ENCODE data around the gene WWOX. TPM values are rescaled to one million over a fixed set of nuclear protein-coding genes. Genes with fewer than 3 reads are reported as not detected.

The WWOX gene
- total RNA-seq, 6 experiments from 2014 or later: 13.0 to 24.3 (median 16.5) TPM

- no peak for DNase-seq
- 85% methylated on average over 4 of the region's 4 CpGs for WGBS (ENCODE audit: insufficient coverage, low coverage, low lambda C conversion rate, missing lambda C conversion rate)
- Histone ChIP-seq H3K9me3 (no peaks in the 10 kb centered on the region), H3K27ac (no peak overlapping the region), H3K4me1 (no peaks in the 10 kb centered on the region), H3K27me3 (no peaks in the 10 kb centered on the region), H3K36me3 (no peaks in the 10 kb centered on the region), H3K4me3 (no peak overlapping the region)
- no peak for TF ChIP-seq CTCF (IDR thresholded peaks at IDR 0.05)
- no peak for TF ChIP-seq POLR2A (IDR thresholded peaks at IDR 0.05)
- ATAC-seq: no peak
- intact Hi-C loops (cut with DNase I): no loop called here
These were observed 370.3 kb downstream of the WWOX start for GRCh38 chr16:78469787-78470186.

GRCh38 chr16:78473031-78473699 is 373.7 kb downstream of the WWOX start:
- H3K9me3 ChIP-seq: no peaks in the 10 kb centered on the region
- no peaks in the 10 kb centered on the region for H3K36me3 ChIP-seq
- WGBS (ENCODE audit: insufficient coverage, low coverage, low lambda C conversion rate, missing lambda C conversion rate): 29% methylated on average over 5 of the region's 11 CpGs
- intact Hi-C loops (cut with DNase I): no loop called here
- no peaks in the 10 kb centered on the region for H3K27me3 ChIP-seq
- DNase-seq (no peak), ATAC-seq (peak; percentile 55 to 82 (median 76))
- H3K4me3 ChIP-seq: no peak overlapping the region
- no peak for TF ChIP-seq CTCF (IDR thresholded peaks at IDR 0.05)
- TF ChIP-seq POLR2A (IDR thresholded peaks at IDR 0.05): no peak
- no peak overlapping the region for H3K27ac ChIP-seq
- no peaks in the 10 kb centered on the region for H3K4me1 ChIP-seq

GRCh38 chr16:78474762-78475161 is 375.3 kb downstream of the WWOX start:
- no peak for TF ChIP-seq CTCF (IDR thresholded peaks at IDR 0.05)
- no peak for TF ChIP-seq POLR2A (IDR thresholded peaks at IDR 0.05)
- DNase-seq: no peak
- no peak overlapping the region for H3K27ac ChIP-seq
- intact Hi-C loops (cut with DNase I): no loop called here
- H3K4me1 ChIP-seq: no peaks in the 10 kb centered on the region
- H3K4me3 ChIP-seq: no peak overlapping the region
- H3K27me3 ChIP-seq: no peaks in the 10 kb centered on the region
- H3K9me3 ChIP-seq: no peaks in the 10 kb centered on the region
- 95% methylated on average over 4 of the region's 4 CpGs for WGBS (ENCODE audit: insufficient coverage, low coverage, low lambda C conversion rate, missing lambda C conversion rate)
- no peaks in the 10 kb centered on the region for H3K36me3 ChIP-seq
- ATAC-seq: no peak

- H3K27ac ChIP-seq: no peak overlapping the region
- intact Hi-C loops (cut with DNase I): no loop called here
- TF ChIP-seq CTCF (IDR thresholded peaks at IDR 0.05): no peak
- no peak for TF ChIP-seq POLR2A (IDR thresholded peaks at IDR 0.05)
- no peaks in the 10 kb centered on the region for H3K27me3 ChIP-seq
- WGBS (ENCODE audit: insufficient coverage, low coverage, low lambda C conversion rate, missing lambda C conversion rate): 91% methylated on average over 7 of the region's 7 CpGs
- no peak overlapping the region for H3K4me3 ChIP-seq
- no peaks in the 10 kb centered on the region for H3K9me3 ChIP-seq
- ATAC-seq (no peak), DNase-seq (no peak)
- H3K4me1 ChIP-seq: peaks cover 0 to 7% (median 0%) of the 10 kb centered on the region in 4 donors
- H3K36me3 ChIP-seq: no peaks in the 10 kb centered on the region
These were observed 377.2 kb downstream of the WWOX start for GRCh38 chr16:78476615-78477014.

All from right lobe of liver (tissue), 6 donors.